Endothelial cell of umbilical vein (primary cell): ENCODE data around the gene BRF1. TPM values are rescaled to one million over a fixed set of nuclear protein-coding genes. Genes with fewer than 3 reads are reported as not detected.

Source experiments
- BruUV-seq: library from RNA; stranded (reverse); fragments of 400-500 nt; replicated peaks from 2 replicates; lab custom pipeline; 2021; lab: Mats Ljungman, UMichigan
- CTCF ChIA-PET: fragments of 300-600, 350-600 bp; sonication (Branson Sonifier 250); formaldehyde crosslinking; loops from one replicate; lab custom pipeline; 2021; ENCODE audit warnings: antibody characterized with exemption, inconsistent platforms; lab: Charles Lee
- POLR2A ChIA-PET: fragments of 300-600, 350-600 bp; sonication (Branson Sonifier 250); formaldehyde crosslinking; loops from one replicate; lab custom pipeline; 2021; ENCODE audit warnings: antibody characterized with exemption, inconsistent platforms; lab: Charles Lee
- DNase-seq: peaks from one replicate; pipeline ENCODE4 v3.0.0-alpha.2; 2011; ENCODE audit warnings: low read depth, low spot score
- FAIRE-seq: peaks from 2 replicates; lab custom pipeline; 2011; peaks lifted over from hg19 to GRCh38; lab: Jason Lieb, UNC
- H2AFZ ChIP-seq: 2 replicates; pipeline ENCODE4 v1.6.0; 2012; ENCODE audit warnings: low read depth, low read length, control low read depth, inconsistent platforms
- H3K27ac ChIP-seq: 2 replicates; pipeline ENCODE4 v1.5.1; 2011; ENCODE audit warnings: low read depth, mild to moderate bottlenecking, control low read depth, low read length, moderate library complexity; ENCODE audit not compliant: insufficient read depth
- H3K27me3 ChIP-seq, 2 experiments: 2 replicates each; pipeline versions ENCODE4 v1.6.0 to v1.6.1; 2011; ENCODE audit warnings: low read length in 2 of 2, mixed read lengths in 1 of 2; ENCODE audit not compliant: control insufficient read depth in 2 of 2, insufficient read depth in 2 of 2
- H3K36me3 ChIP-seq, 2 experiments: 2 replicates in 1 of 2; 3 replicates in 1 of 2; pipeline ENCODE4 v1.5.1; 2011; ENCODE audit warnings: low read length in 2 of 2, mild to moderate bottlenecking in 1 of 2, moderate library complexity in 1 of 2; ENCODE audit not compliant: control insufficient read depth in 2 of 2, insufficient read depth in 2 of 2; ENCODE audit errors: extremely low read depth in 1 of 2
- H3K4me1 ChIP-seq: 3 replicates; pipeline ENCODE4 v1.5.1; 2011; ENCODE audit warnings: mild to moderate bottlenecking, low read length; ENCODE audit not compliant: control insufficient read depth, insufficient read depth; ENCODE audit errors: extremely low read depth
- H3K4me2 ChIP-seq: 2 replicates; pipeline ENCODE4 v1.6.1; 2011; ENCODE audit warnings: low read length, control low read depth, mixed read lengths; ENCODE audit not compliant: insufficient read depth
- H3K4me3 ChIP-seq, 3 experiments: fragments of 200-600 bp in 1 of 3; sonication (generic), shearing (Covaris generic) in 1 of 3; replicated peaks in 1 of 3; 2 replicates each; pipeline ENCODE4 v1.5.1; 2011 to 2016; ENCODE audit warnings: control low read depth in 3 of 3, low read length in 3 of 3, mild to moderate bottlenecking in 2 of 3, inconsistent platforms in 1 of 3, low read depth in 1 of 3, moderate library complexity in 1 of 3; ENCODE audit not compliant: insufficient read depth in 1 of 3
- H3K79me2 ChIP-seq: 2 replicates; pipeline ENCODE4 v1.6.0; 2012; ENCODE audit warnings: low read length, inconsistent platforms; ENCODE audit not compliant: control insufficient read depth, insufficient read depth
- H3K9ac ChIP-seq: replicated peaks from 2 replicates; pipeline ENCODE3; 2011; ENCODE audit warnings: low read length, control low read depth; ENCODE audit not compliant: insufficient read depth; ENCODE audit errors: extremely low read depth
- H3K9me1 ChIP-seq: replicated peaks from 3 replicates; pipeline ENCODE4 v1.6.0; 2011; ENCODE audit warnings: mild to moderate bottlenecking, low read length; ENCODE audit not compliant: control insufficient read depth, insufficient read depth; ENCODE audit errors: extremely low read depth
- H3K9me3 ChIP-seq: replicated peaks from 2 replicates; pipeline ENCODE4 v1.5.1; 2012; ENCODE audit warnings: low read length, inconsistent platforms; ENCODE audit not compliant: control insufficient read depth, insufficient read depth
- H4K20me1 ChIP-seq: replicated peaks from 2 replicates; pipeline ENCODE3; 2011; ENCODE audit warnings: mild to moderate bottlenecking, low read length; ENCODE audit not compliant: control insufficient read depth, insufficient read depth; ENCODE audit errors: extremely low read depth
- EZH2 ChIP-seq: IDR thresholded peaks from 2 replicates; pipeline ENCODE4 v1.6.1; 2012; ENCODE audit warnings: borderline replicate concordance, low read depth, mild to moderate bottlenecking, moderate library complexity, low read length, inconsistent platforms; ENCODE audit not compliant: severe bottlenecking
- FOS ChIP-seq: IDR thresholded peaks from 2 replicates; pipeline ENCODE4 v1.6.1; 2011; ENCODE audit warnings: mild to moderate bottlenecking, low read length, moderate library complexity, borderline replicate concordance; ENCODE audit not compliant: insufficient read depth
- GATA2 ChIP-seq: IDR thresholded peaks from 2 replicates; pipeline ENCODE4 v1.7.0; 2011; ENCODE audit warnings: low read depth, mild to moderate bottlenecking, moderate library complexity, mixed read lengths, low read length; ENCODE audit not compliant: insufficient read length, insufficient read depth
- JUN ChIP-seq: IDR thresholded peaks from 2 replicates; pipeline ENCODE4 v1.6.1; 2011; ENCODE audit warnings: borderline replicate concordance, low read depth; ENCODE audit not compliant: insufficient read length, insufficient read depth
- MYC ChIP-seq: IDR thresholded peaks from one replicate; pipeline ENCODE4 v1.6.1; 2011; ENCODE audit warnings: mild to moderate bottlenecking, low read depth, low read length
- POLR2A ChIP-seq: IDR thresholded peaks from 2 replicates; pipeline ENCODE4 v1.6.1; 2012; ENCODE audit warnings: low read depth, mild to moderate bottlenecking, control low read depth, low read length
- POLR2AphosphoS5 ChIP-seq: IDR thresholded peaks from 2 replicates; pipeline ENCODE4 v1.6.1; 2012; ENCODE audit warnings: low read depth, mild to moderate bottlenecking, control low read depth, low read length, moderate library complexity; ENCODE audit not compliant: insufficient read depth
- dilution Hi-C: fragments of 300-500 bp; cut with MboI; formaldehyde crosslinking; loops from one replicate; pipeline ENCODE4 v1.15.0; 2019; ENCODE audit warnings: low sequenced_read_pairs; ENCODE audit not compliant: extremely low pct_ligation_motif_present
- intact Hi-C: fragments of 100-400 bp; cut with micrococcal nuclease; formaldehyde crosslinking; loops from one replicate; pipeline ENCODE4 v1.10.0; 2022
- polyA plus RNA-seq, 4 experiments: library from polyadenylated mRNA; depleted of rRNA in 3 of 4; stranded (reverse) in 3 of 4; unstranded in 1 of 4; fragments of >200 nt; gene quantifications; 2 replicates each; pipeline versions ENCODE4 v1.2.1 to v1.2.3, GENCODE V29; 2011 to 2012; ENCODE audit warnings: missing spikeins in 1 of 4
- total RNA-seq: library from RNA; stranded (reverse); gene quantifications from 2 replicates; pipeline ENCODE4 v1.2.3, GENCODE V29; 2021
- TF ChIP-seq, protein P1 (sequence below), 2 donors: IDR thresholded peaks; 1 replicate in 1 of 2; 2 replicates in 1 of 2; pipeline ENCODE4 v1.5.1; 2011; ENCODE audit warnings: low read length in 2 of 2, mild to moderate bottlenecking in 2 of 2, moderate library complexity in 2 of 2, control low read depth in 1 of 2, inconsistent platforms in 1 of 2, low read depth in 1 of 2; ENCODE audit not compliant: insufficient read depth in 1 of 2; ENCODE audit errors: extremely low read depth in 1 of 2
- TF ChIP-seq, protein P2 (sequence below): IDR thresholded peaks from 2 replicates; pipeline ENCODE4 v1.6.1; 2011; ENCODE audit not compliant: insufficient read depth, insufficient read length

BRF1 gene
- total and polyA plus RNA-seq, 2 donors (not counting 3 experiments of a cell fraction or from before 2014, with no cell fraction given) = 19.0 to 47.2 TPM

DNA sequence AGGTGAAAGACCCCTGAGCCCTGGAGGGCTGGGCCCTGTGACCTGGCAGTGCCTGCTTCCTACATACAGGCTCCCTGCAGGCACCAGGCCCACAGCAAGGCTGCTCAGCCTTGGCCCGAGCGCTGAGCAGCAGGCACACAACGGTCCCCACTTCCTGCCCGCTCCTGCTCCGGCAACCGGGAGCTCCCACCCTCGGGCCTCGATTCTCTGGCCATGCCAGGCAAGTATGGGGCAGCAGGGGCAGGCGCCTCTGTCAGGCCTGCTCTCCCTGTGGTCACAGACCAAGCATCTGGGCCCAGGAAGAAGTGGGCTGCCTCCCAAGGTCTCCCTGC, 89.1 kb downstream of the BRF1 start:
- Histone ChIP-seq H3K9me3 (no peaks in the 10 kb centered on the region), H3K9me1 (no peaks in the 10 kb centered on the region), H3K9ac (no peak overlapping the region), H3K36me3 (peaks cover 0 to 17% of the 10 kb centered on the region in 2 experiments), H3K4me2 (no peak overlapping the region), H4K20me1 (no peaks in the 10 kb centered on the region), H3K4me3 (no peak overlapping the region), H3K27me3 (no peaks in the 10 kb centered on the region), H3K4me1 (no peaks in the 10 kb centered on the region), H2AFZ (no peak overlapping the region), H3K27ac (no peak overlapping the region), H3K79me2 (no peaks in the 10 kb centered on the region)
- CTCF ChIA-PET = interaction anchor here (0.6 to 1.0 kb wide), 2 partner anchors 12 to 126 kb away, joined by 3 read pairs; no protein-coding TSS in a partner anchor
- no TSS peak for BruUV-seq
- intact Hi-C loops (no loop called here), dilution Hi-C loops (no loop called here)
- FAIRE-seq = no peak
- TF ChIP-seq GATA2 (no peak), MYC (no peak)
- no peak for DNase-seq
- POLR2A ChIA-PET = no interaction called here

DNA sequence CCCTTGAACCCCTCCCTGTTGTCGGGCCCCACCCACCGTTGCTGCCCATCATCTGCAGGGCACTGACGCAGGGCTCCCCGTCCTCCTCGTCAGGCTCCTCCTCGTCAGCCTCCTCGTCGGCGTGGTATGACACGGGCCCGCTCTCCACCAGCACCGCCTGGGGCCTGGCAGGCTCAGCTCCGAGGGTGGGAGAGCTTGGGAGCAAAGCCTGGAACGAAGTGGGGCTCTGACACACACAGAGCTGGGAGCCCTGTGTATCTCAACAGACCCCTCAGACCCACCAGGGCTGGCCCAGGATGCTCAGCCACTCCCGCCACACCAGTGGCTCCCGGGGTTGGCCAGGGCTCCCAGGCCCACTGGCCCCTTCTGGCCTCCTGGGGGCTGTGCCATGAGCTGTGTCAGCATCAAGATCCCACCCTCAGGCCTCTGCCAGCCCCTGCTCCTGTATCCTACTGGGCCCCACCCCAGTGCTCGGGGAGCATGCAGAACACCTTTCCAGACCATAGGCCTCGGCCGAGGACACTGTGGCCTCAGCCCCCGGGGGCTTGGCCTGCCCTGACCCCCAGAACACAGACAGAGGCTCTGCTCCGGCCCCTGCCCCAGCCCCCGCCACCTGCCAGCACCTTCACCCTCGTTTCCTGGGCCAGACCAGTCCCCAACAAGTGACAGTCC, 89.6 kb downstream of the BRF1 start:
- Histone ChIP-seq H3K36me3 (peaks cover 0 to 16% of the 10 kb centered on the region in 2 experiments), H3K9ac (no peak overlapping the region), H3K27me3 (no peaks in the 10 kb centered on the region), H3K9me3 (no peaks in the 10 kb centered on the region), H3K9me1 (no peaks in the 10 kb centered on the region), H3K4me3 (no peak overlapping the region), H3K4me1 (no peaks in the 10 kb centered on the region), H4K20me1 (no peaks in the 10 kb centered on the region), H3K4me2 (no peak overlapping the region), H2AFZ (no peak overlapping the region), H3K27ac (no peak overlapping the region), H3K79me2 (no peaks in the 10 kb centered on the region)
- dilution Hi-C loops = no loop called here
- no peak for DNase-seq
- ChIA-PET POLR2A (no interaction called here), CTCF (interaction anchor here (0.6 kb wide), 1 partner anchor 125 kb away, joined by 3 read pairs; no protein-coding TSS in a partner anchor)
- BruUV-seq = no TSS peak
- intact Hi-C loops = no loop called here
- TF ChIP-seq, protein P1, sequence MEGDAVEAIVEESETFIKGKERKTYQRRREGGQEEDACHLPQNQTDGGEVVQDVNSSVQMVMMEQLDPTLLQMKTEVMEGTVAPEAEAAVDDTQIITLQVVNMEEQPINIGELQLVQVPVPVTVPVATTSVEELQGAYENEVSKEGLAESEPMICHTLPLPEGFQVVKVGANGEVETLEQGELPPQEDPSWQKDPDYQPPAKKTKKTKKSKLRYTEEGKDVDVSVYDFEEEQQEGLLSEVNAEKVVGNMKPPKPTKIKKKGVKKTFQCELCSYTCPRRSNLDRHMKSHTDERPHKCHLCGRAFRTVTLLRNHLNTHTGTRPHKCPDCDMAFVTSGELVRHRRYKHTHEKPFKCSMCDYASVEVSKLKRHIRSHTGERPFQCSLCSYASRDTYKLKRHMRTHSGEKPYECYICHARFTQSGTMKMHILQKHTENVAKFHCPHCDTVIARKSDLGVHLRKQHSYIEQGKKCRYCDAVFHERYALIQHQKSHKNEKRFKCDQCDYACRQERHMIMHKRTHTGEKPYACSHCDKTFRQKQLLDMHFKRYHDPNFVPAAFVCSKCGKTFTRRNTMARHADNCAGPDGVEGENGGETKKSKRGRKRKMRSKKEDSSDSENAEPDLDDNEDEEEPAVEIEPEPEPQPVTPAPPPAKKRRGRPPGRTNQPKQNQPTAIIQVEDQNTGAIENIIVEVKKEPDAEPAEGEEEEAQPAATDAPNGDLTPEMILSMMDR (IDR thresholded peaks at IDR 0.05; ENCODE audit: extremely low read depth in 1 of 2, insufficient read depth in 1 of 2, low read depth in 1 of 2, low read length in 2 of 2) = no peak
- TF ChIP-seq JUN (no peak), POLR2A (no peak), POLR2AphosphoS5 (no peak), FOS (no peak), GATA2 (no peak), EZH2 (no peak), MYC (no peak)
- TF ChIP-seq, protein P2, sequence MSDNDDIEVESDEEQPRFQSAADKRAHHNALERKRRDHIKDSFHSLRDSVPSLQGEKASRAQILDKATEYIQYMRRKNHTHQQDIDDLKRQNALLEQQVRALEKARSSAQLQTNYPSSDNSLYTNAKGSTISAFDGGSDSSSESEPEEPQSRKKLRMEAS = no peak
- no peak for FAIRE-seq
